GM12891 (cell line): ENCODE data around the gene MTFMT.
A peak's percentile ranks its signal among the peaks of the same experiment; 100 is the strongest.

Source experiments
- DNase-seq: peaks from one replicate; pipeline ENCODE4 v3.0.0; 2011; ENCODE audit warnings: low spot score; ENCODE audit not compliant: insufficient read length
- FAIRE-seq: peaks from 2 replicates; lab custom pipeline; 2011; peaks lifted over from hg19 to GRCh38; lab: Jason Lieb, UNC
- PAX5 ChIP-seq: IDR thresholded peaks from 2 replicates; pipeline ENCODE4 v1.6.1; 2011; ENCODE audit warnings: low read length, moderate library complexity, mild to moderate bottlenecking; ENCODE audit not compliant: insufficient read depth, severe bottlenecking
- POLR2A ChIP-seq: IDR thresholded peaks from 2 replicates; pipeline ENCODE4 v1.6.1; 2011; ENCODE audit warnings: low read depth, low read length, control low read depth
- POLR2AphosphoS5 ChIP-seq: IDR thresholded peaks from 2 replicates; pipeline ENCODE4 v1.6.1; 2011; ENCODE audit warnings: low read depth, low read length, control low read depth
- POU2F2 ChIP-seq: IDR thresholded peaks from 2 replicates; pipeline ENCODE4 v1.6.1; 2011; ENCODE audit warnings: low read depth, mild to moderate bottlenecking, control low read depth, low read length, moderate library complexity
- SPI1 ChIP-seq: IDR thresholded peaks from 2 replicates; pipeline ENCODE4 v1.6.1; 2011; ENCODE audit warnings: low read depth, low read length, control low read depth
- TAF1 ChIP-seq: IDR thresholded peaks from 2 replicates; pipeline ENCODE4 v1.6.1; 2011; ENCODE audit warnings: low read depth, low read length, control low read depth

The MTFMT gene

GRCh38 chr15:65040461-65040860 is 11.0 kb upstream of the MTFMT start:
- FAIRE-seq (no peak), DNase-seq (no peak)
- TF ChIP-seq POLR2AphosphoS5 (no peak), SPI1 (0 out of 2 replicates have a peak, but pooled peaks have one; percentile 14)

DNA sequence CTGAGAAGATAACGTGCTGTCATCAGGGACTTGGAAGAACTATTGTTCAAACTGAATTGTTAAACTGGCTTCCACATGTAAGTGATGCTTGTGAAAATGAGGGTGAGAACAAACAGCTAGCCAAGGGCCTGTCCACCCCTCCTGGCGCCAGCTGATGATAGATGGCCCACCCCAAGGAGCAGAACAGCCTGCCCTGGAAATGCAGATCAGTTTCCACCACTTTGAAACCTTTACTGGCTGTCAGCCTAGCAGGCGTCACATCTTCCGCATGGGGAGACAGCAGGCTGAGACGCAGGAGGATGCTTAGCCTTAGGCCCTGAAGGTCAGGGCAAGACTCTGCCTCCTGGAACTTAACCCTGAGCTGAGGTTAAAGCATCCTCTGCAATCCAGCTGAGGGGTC is 9.4 kb upstream of the MTFMT start:
- FAIRE-seq, result no peak
- TF ChIP-seq SPI1 (no peak), POU2F2 (no peak), TAF1 (no peak), POLR2AphosphoS5 (no peak), PAX5 (no peak), POLR2A (no peak)
- DNase-seq, result no peak

- FAIRE-seq (no peak), DNase-seq (no peak)
- no peak for TF ChIP-seq PAX5
- TF ChIP-seq SPI1, result no peak
- TF ChIP-seq POLR2A, result no peak
- TF ChIP-seq POLR2AphosphoS5, result no peak
- TF ChIP-seq TAF1, result no peak
- no peak for TF ChIP-seq POU2F2
These were observed 9.0 kb upstream of the MTFMT start for GRCh38 chr15:65038428-65038827.

- DNase-seq, result no peak
- no peak for FAIRE-seq
- TF ChIP-seq SPI1 (no peak), POLR2A (no peak), POU2F2 (no peak), POLR2AphosphoS5 (no peak), TAF1 (no peak), PAX5 (no peak)
These were observed 7.9 kb upstream of the MTFMT start for GRCh38 chr15:65037309-65037708.

DNA sequence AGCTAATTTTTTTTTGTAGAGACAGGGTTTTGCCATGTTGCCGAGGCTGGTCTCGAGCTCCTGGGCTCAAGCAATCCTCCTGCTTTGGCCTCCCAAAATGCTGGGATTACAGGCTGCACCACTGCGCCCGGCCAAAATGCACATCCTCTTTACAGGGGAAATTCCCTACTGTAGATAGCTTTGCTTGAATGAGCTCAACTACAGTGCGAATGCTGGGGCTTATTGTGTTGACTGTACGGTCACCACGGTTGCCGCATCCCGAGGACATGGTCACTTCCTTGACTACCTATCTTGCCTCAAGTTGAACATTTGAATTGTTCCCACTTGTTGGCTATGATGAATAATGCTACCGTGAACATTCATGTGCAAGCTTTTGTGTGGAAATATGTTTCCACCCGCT is 5.3 kb upstream of the MTFMT start:
- DNase-seq (no peak), FAIRE-seq (no peak)
- TF ChIP-seq SPI1, result peak; percentile 44; the same call in 1 of the 2 replicates
- no peak for TF ChIP-seq POLR2A

GRCh38 chr15:65033659-65034269 is 4.3 kb upstream of the MTFMT start:
- peak; percentile 58 for FAIRE-seq
- TF ChIP-seq SPI1 (no peak), PAX5 (no peak), POLR2A (no peak), POU2F2 (no peak), POLR2AphosphoS5 (no peak), TAF1 (no peak)
- no peak for DNase-seq

DNA sequence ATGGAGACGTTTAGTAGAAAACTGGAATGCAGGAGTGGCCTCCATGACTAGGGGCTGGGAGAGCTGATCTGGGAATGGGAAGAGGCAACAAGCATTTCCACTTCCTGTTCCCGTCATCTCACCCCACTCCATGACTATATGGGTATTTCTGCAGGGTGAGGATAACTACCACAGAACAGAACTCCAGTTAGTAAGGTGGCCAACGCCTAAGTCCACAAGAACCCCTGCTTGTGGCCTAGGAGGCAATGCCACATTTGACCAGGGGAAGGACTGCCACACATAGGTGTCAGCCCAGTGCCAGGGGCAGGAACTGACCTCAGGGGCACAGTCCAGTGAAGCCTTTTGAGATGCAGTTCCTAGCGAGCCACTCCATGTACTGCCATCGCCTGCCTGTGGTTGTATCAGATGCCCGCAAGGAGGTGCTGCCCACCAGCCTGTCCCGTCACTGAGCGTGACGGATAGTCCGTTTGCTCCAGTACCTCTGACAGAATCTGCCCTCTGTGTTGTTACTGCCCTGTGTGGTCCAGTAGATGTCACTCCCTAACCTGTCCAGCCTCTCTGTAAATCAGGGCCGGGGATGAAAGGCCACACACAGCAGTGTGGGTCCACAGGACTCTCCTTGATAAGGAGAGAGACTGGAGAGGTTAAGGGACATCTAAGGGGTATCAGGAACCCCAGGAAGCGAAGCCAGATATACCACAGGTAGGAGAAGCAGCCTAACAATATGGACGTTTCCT is 3.5 kb upstream of the MTFMT start:
- FAIRE-seq (peak; percentile 89), DNase-seq (no peak)
- TF ChIP-seq SPI1 (0 out of 2 replicates have a peak, but pooled peaks have one; percentile 1), TAF1 (no peak), PAX5 (peak; percentile 35)

GRCh38 chr15:65029736-65030208 is 333 bp upstream of the MTFMT start:
- FAIRE-seq (no peak), DNase-seq (no peak)
- TF ChIP-seq SPI1 (no peak), TAF1 (no peak)

DNA sequence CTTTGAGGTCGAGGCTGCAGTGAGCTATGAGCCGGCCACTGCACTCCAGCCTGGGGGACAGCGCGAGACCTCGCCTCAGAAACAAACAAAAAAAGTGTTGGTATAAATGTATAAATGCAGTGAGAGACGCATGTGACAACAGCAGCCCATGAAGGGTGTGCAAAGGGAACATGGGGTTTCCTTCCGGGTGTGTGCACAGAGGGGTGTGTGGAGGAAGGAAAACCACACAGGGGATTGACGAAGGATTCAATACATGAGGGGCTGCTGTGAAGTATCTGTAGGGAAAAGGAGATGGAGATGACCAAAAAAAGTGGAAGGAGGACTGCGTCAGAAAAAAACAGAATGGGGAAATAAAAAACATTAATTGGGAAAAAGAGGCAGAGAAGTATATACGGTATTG is 1.1 kb downstream of the MTFMT start:
- no peak for FAIRE-seq
- TF ChIP-seq POU2F2 (no peak), POLR2A (no peak), PAX5 (no peak), TAF1 (no peak), POLR2AphosphoS5 (no peak), SPI1 (no peak)

GRCh38 chr15:65027593-65027992 is 1.8 kb downstream of the MTFMT start:
- TF ChIP-seq TAF1 (no peak), SPI1 (peak; percentile 57), POLR2A (no peak), POLR2AphosphoS5 (no peak), PAX5 (no peak), POU2F2 (no peak)
- FAIRE-seq, result no peak
- DNase-seq, result no peak

More for the DNA sequence above, 1.1 kb downstream of the MTFMT start:
- no peak for DNase-seq
